Kidney (tissue), 14 donors: ENCODE results near the gene ISLR. TPM values are rescaled to one million over a fixed set of nuclear protein-coding genes. Genes with fewer than 3 reads are reported as not detected.

Source experiments
- DNase-seq, 5 donors: peaks; one replicate each; pipeline ENCODE4 v3.0.0-alpha.2; 2013 to 2020
- FAIRE-seq: peaks from 2 replicates; lab custom pipeline; 2012; peaks lifted over from hg19 to GRCh38; lab: Jason Lieb, UNC
- H3K27ac ChIP-seq, 2 donors: one replicate each; pipeline ENCODE4 v1.7.0; 2013; ENCODE audit warnings: low read depth in 2 of 2, low read length in 2 of 2, inconsistent platforms in 1 of 2
- H3K27me3 ChIP-seq: one replicate; pipeline ENCODE4 v1.7.1; 2013; ENCODE audit warnings: low read length, inconsistent platforms; ENCODE audit not compliant: control insufficient read depth, insufficient read depth
- H3K36me3 ChIP-seq, 3 donors: one replicate each; pipeline versions ENCODE4 v1.7.0 to v1.7.1; 2013; ENCODE audit warnings: low read length in 3 of 3, control low read depth in 1 of 3, inconsistent platforms in 1 of 3; ENCODE audit not compliant: insufficient read depth in 3 of 3, control insufficient read depth in 2 of 3
- H3K4me1 ChIP-seq, 3 donors: one replicate each; pipeline versions ENCODE4 v1.7.0 to v1.7.1; 2013; ENCODE audit warnings: low read length in 3 of 3, inconsistent platforms in 1 of 3, low read depth in 1 of 3; ENCODE audit not compliant: control insufficient read depth in 2 of 3, insufficient read depth in 2 of 3
- H3K4me3 ChIP-seq, 3 donors: one replicate each; pipeline versions ENCODE4 v1.7.0 to v1.8.1; 2013; ENCODE audit warnings: low read length in 3 of 3, control low read depth in 1 of 3, inconsistent platforms in 1 of 3
- H3K9ac ChIP-seq, 3 donors: one replicate each; pipeline versions ENCODE4 v1.7.0 to v1.7.1; 2013; ENCODE audit warnings: low read length in 3 of 3, control low read depth in 1 of 3, inconsistent platforms in 1 of 3
- H3K9me3 ChIP-seq, 3 donors: one replicate each; pipeline versions ENCODE4 v1.7.0 to v1.7.1; 2013; ENCODE audit warnings: low read length in 3 of 3, control low read depth in 1 of 3, inconsistent platforms in 1 of 3; ENCODE audit not compliant: control insufficient read depth in 2 of 3, insufficient read depth in 1 of 3
- CTCF ChIP-seq: IDR thresholded peaks from 3 replicates; pipeline ENCODE4 v1.5.1; 2012; ENCODE audit warnings: mild to moderate bottlenecking, moderate library complexity, borderline replicate concordance; ENCODE audit not compliant: insufficient read depth; ENCODE audit errors: extremely low read depth
- intact Hi-C: fragments of 100-400 bp; cut with DNase I; formaldehyde crosslinking; loops from one replicate; pipeline ENCODE4 v1.11.1; 2022
- polyA plus RNA-seq: library from polyadenylated mRNA; stranded (reverse); fragments of 350-450 nt; fragmentation: Illumina TruSeq; extraction: RNeasy Lipid Tissue Mini Kit (QIAGEN cat#74804); gene quantifications from one replicate; pipeline ENCODE4 v1.2.3, GENCODE V29; 2014; ENCODE audit warnings: low read depth, low replicate concordance; ENCODE audit not compliant: insufficient read depth
- total RNA-seq: library from RNA; stranded (reverse); fragmentation: NEBNext Ultra II Directional; extraction: Animal tissue kit (Norgen Biotek cat#: 25700); gene quantifications from one replicate; pipeline ENCODE4 v1.2.1, GENCODE V29; 2021
- donor health status: control.
- donor health status: control.
- donor health status: control.
- donor health status: control.
- donor health status: control.
- donor health status: DM: yes; HTN: yes; CAD: no.
- donor health status: Normal renal cell carcinoma (clear cell type).

The ISLR gene
- total and polyA plus RNA-seq, 2 donors from 2014 or later: 18.8 to 30.2 TPM

- Histone ChIP-seq H3K9me3 (no peaks in the 10 kb centered on the region), H3K27ac (no peak overlapping the region), H3K9ac (no peak overlapping the region), H3K4me3 (no peak overlapping the region), H3K4me1 (peaks cover 0 to 7% (median 2%) of the 10 kb centered on the region in 3 donors), H3K27me3 (no peaks in the 10 kb centered on the region), H3K36me3 (no peaks in the 10 kb centered on the region)
- FAIRE-seq (no peak), DNase-seq (peak in 4 of 5 donors; percentile 46 to 87 (median 50))
- TF ChIP-seq CTCF: no peak
- intact Hi-C loops: no loop called here
Measured at GRCh38 chr15:74156678-74157411, 16.7 kb upstream of the ISLR start.

- no peak for FAIRE-seq
Measured at GRCh38 chr15:74157868-74158827, 15.4 kb upstream of the ISLR start.

GRCh38 chr15:74158855-74159650 is 14.5 kb upstream of the ISLR start:
- no peaks in the 10 kb centered on the region for H3K36me3 ChIP-seq
- H3K27me3 ChIP-seq: no peaks in the 10 kb centered on the region
- H3K4me3 ChIP-seq: no peak overlapping the region
- no peaks in the 10 kb centered on the region for H3K9me3 ChIP-seq
- intact Hi-C loops: no loop called here
- TF ChIP-seq CTCF: no peak
- peaks cover 0 to 7% (median 2%) of the 10 kb centered on the region in 3 donors for H3K4me1 ChIP-seq
- no peak for DNase-seq
- no peak for FAIRE-seq
- no peak overlapping the region for H3K27ac ChIP-seq
- no peak overlapping the region for H3K9ac ChIP-seq

More at GRCh38 chr15:74157868-74158827, 15.4 kb upstream of the ISLR start:
- intact Hi-C loops: no loop called here
- Histone ChIP-seq H3K4me3 (no peak overlapping the region), H3K27ac (no peak overlapping the region), H3K9ac (no peak overlapping the region), H3K27me3 (no peaks in the 10 kb centered on the region), H3K36me3 (no peaks in the 10 kb centered on the region), H3K4me1 (peaks cover 0 to 7% (median 2%) of the 10 kb centered on the region in 3 donors), H3K9me3 (no peaks in the 10 kb centered on the region)
- peak in 1 of 5 donors; percentile 39 for DNase-seq
- no peak for TF ChIP-seq CTCF
